GM12873 (cell line): Measurements from ENCODE around the gene OR5AS1.

Experiments used
- TF ChIP-seq, protein P1 (sequence below): IDR thresholded peaks from 2 replicates; pipeline ENCODE4 v1.5.1; 2012; ENCODE audit warnings: low read depth, mild to moderate bottlenecking, moderate library complexity, low read length, control low read depth; ENCODE audit not compliant: insufficient read depth; ENCODE audit errors: missing control alignments

The OR5AS1 gene

DNA sequence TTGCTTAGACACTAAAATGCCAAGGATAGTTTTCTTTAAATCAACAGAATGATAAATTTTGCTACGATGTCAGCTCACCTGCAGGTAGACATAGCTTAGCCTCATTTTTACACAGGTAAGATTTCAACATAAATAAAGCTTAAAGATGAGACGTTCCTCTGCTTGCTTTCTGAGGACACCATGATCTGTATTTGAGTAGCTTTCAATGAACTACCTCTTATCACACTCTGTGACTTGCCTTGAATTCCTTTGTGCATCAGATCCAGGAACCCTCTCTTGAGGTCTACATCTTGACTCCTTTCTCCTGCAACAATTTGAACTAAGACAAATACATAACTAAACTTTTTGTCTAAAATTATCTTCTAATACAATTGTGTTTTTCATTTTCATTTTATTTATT, 39.5 kb downstream of the OR5AS1 start:
- TF ChIP-seq, protein P1, sequence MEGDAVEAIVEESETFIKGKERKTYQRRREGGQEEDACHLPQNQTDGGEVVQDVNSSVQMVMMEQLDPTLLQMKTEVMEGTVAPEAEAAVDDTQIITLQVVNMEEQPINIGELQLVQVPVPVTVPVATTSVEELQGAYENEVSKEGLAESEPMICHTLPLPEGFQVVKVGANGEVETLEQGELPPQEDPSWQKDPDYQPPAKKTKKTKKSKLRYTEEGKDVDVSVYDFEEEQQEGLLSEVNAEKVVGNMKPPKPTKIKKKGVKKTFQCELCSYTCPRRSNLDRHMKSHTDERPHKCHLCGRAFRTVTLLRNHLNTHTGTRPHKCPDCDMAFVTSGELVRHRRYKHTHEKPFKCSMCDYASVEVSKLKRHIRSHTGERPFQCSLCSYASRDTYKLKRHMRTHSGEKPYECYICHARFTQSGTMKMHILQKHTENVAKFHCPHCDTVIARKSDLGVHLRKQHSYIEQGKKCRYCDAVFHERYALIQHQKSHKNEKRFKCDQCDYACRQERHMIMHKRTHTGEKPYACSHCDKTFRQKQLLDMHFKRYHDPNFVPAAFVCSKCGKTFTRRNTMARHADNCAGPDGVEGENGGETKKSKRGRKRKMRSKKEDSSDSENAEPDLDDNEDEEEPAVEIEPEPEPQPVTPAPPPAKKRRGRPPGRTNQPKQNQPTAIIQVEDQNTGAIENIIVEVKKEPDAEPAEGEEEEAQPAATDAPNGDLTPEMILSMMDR, result no peak
